ENCODE measurements around the gene GTF3C1.
"Not testable (repeated sequence)": the region's sequence is repeated elsewhere in the genome, so short reads cannot be mapped to it uniquely, and the experiment has no call there.

GTF3C1 gene

DNA sequence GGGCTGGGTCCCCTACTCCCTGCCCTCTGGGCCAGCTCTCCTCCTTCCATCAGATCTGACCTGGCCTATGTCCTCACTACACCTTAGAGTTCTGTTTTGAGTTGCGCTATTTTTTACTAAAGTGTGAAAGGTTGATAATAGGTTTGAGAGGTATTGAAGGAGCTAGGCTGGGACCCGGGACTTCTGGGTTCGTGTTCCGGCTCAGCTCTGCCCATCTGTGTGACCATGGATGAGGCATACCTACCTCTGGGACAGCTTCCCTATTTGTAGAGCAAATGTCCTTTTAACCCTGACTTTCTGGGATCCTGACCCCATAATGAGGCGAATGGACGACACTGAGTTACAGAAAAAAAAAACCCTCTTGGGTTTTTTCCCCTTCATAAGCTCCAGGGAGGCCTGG lies 111.8 kb downstream of the GTF3C1 start:
- no peak for DNase-seq

DNA sequence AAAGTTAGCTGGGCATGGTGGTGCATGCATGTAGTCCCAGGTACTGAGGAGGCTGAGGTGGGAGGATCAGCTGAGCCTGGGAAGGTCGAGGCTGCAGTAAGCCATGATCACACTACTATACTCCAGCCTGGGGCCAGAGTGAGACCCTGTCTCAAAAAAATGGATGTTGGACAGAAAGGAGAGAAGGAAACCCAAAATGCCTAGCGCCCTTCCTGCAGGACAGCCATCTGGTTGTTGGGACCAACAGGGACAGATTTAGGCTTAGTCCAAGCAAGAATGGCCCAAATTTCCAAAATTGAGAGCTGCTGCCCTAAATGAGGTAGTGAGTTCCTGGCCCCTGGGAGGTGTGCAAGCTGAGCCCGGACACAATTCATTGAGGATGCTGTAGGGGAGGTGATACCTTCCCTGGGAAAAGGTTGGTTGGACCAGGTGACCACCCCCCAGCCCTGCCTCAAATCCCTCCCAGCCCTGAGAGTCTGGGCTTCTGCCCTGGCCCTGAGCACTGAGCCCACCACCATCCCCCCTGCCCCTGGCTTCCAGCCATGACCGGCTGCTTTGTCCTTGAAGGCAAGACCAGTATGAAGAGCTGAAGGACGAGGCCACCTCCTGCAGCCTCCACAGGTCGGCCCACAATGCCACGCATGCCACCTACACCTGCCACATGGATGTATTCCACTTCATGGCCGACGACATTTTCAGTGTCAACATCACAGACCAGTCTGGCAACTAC lies 112.6 kb downstream of the GTF3C1 start:
- DNase-seq = no peak

DNA sequence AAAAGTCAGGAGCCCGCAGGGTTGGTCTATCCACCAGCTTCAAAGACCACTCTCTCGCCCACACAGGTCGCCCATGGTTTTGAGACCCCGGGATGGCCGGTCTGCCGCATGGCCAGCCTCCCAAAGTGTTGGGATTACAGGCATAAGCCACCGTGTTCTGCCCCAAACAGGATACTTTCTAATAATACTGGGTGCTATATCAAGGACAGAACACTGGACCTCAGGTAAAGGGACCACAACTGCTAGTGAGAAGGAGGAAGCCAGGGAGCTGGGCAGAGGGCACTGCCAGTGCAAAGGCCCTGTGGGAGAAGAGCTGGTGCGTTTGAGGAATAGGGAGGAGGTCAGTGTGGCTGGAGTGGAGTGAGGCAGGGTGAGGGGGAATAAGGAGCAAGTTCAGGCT lies 113.6 kb downstream of the GTF3C1 start:
- DNase-seq = no peak

DNA sequence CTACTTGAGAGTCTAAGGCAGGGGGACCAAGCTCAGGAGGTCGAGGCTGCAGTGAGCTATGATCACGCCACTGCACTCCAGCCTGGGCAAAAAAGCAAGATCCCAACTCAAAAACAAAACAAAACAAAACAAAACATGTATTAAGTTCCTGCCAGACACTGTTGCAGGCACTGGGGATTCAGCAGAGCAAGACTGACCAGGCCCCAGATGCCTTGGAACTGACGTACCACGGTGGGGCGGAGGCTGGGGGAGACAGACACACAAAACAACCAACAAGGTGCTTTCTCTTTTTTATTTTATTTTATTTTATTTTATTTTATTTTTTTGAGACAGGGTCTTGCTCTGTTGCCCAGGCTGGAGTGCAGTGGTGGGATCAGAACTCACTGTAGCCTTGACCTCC lies 114.6 kb downstream of the GTF3C1 start:
- DNase-seq = not testable (repeated sequence)

DNA sequence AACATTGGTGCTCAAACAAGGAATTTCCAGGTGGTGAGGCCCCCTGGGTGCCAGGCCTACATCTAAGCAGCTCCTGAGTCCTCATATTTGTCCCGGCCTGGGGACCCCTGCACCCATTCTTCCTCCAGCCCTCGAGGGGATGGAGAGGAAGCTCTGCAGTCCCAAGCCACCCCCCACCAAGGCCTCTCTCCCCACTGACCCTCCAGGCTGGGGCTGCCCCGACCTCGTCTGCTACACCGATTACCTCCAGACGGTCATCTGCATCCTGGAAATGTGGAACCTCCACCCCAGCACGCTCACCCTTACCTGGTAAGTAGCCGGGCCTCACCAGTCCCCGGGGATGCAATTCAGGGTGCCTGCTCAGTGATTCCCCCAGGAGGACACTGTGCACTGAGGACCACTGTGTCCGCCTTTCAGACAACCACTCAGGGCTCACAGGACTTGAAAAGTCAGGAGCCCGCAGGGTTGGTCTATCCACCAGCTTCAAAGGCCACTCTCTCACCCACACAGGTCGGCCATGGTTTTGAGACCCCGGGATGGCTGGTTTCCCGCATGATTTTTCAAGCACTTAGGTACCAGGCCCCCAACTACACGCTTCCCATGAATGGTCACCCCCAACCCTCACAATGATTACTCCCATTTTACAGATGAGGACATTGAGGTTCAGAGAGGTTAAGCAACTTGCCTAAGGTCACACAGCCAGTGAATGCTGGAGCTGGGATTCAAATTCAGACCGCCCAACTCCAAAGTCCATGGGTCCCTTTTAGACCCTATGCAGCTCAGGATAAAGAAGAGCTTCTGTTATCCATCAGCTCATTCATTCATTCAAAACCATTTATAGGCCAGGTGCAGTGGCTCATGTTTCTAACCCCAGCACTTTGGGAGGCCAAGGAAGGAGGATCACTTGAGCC lies 115.3 kb downstream of the GTF3C1 start:
- DNase-seq = no peak

DNA sequence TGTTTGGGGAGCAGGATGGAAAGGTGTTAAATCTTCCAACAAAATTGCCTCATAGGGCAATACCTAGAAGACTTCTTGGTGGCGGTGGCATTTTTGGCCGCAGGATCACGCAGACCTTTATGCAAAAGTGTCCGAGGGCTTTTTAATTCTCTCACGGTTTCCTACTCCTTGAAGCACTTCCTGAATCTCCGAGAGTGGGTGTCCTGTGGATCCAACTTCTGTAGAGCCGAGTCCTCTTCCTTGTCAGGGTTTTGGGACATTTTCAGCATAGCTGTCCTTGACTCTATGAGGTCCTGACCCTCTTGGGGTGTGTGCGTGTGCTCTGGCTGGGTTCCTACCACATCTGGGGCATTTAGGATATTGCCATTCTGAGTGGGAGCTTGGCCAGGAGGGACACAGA lies 116.1 kb downstream of the GTF3C1 start:
- DNase-seq = no peak

DNA sequence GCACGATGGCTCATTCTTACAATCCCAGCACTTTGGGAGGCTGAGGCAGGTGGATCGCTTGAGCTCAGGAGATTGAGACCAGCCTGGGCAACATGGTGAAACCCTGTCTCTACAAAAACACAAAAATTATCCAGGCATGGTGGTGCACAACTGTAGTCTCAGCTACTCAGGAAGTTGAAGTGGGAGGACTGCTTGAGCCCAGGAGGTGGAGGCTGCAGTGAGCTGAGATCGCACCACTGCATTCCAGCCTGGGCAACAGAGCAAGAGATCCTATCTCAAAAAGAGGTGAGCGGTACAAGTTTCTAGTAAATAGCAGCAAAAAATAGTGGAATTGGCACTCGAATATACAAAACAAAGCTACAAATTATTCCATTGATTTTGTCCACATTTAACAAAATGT lies 116.5 kb downstream of the GTF3C1 start:
- not testable (repeated sequence) for DNase-seq

DNA sequence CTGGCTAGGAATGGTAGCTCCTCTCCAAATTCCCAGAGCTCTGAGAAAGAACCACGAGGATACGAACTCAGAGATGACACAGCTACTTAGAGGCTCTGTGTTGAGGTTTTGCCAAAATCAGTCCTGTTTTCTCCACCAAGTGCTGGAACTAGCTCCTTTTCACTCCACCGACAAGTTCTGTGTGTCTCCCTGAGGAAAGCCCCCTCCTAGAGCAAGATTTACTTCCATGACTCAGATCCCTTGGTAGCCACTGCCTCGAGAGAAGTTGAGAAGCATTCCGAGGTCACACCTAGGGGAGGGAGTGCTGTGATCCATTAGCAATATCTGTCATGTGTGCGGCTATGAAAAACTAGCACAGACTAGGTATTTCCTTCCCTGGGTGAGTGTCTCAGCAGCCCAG lies 117.2 kb downstream of the GTF3C1 start:
- no peak for DNase-seq

DNA sequence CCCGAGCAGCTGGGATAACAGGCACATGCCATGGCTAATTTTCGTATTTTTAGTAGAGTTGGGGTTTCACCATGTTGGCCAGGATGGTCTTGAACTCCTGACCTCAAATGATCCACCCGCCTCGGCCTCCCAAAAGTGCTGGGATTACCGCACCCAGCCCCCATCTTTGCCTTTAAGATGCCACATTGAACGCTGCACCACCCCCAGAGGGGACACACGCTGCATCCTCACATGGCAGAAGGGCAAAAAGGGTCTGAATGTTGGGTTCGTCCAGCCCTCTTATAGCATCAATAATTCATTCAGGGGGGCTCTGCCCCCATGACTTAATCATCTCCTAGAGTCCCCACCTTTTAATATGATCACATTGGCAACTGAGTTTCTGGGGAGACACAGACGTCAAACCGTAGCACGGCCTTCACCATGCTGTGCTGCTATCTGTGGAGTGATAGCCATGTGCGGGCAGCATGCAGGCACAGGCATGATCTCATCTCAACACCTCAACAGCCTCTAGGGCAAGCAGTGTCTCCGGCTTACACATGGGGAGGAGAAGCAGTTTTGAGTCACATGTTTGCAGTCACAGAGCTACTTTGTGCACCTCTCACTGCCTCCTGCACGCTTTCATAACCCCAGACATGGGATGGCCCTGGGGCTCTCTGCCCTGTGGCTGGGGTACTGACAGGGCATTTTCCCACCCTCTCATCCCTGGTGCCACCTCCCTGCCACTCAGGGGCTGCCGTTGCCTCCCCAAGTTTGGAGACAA lies 117.8 kb downstream of the GTF3C1 start:
- DNase-seq = no peak

DNA sequence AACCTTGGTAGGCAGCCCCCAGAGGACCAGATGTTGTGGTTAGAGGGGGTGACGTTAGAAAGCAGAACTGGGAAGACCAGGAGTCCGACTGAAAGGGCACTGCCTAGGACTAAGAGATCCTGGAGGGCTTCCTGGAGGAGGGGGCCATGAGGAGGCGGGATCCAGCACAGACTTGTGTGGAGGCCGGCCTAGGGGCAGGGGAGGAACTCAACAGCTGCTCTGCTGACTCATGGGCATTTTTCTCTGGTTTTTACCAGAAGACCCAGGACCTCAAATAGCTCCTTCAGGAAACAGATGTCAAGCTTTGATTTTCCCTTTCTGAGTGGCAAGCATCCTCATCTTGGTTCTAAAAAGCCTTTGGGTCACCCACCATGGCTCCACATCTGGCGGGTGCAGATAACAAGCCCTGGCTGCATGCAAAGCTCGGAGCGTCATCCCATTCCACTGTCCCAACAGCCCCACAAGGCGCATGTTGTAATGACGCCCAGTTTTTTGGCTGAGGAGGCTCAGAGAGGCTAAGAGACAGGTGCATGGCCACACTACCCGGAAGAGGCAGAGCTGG lies 118.7 kb downstream of the GTF3C1 start:
- DNase-seq = peak; percentile 58 to 62

DNA sequence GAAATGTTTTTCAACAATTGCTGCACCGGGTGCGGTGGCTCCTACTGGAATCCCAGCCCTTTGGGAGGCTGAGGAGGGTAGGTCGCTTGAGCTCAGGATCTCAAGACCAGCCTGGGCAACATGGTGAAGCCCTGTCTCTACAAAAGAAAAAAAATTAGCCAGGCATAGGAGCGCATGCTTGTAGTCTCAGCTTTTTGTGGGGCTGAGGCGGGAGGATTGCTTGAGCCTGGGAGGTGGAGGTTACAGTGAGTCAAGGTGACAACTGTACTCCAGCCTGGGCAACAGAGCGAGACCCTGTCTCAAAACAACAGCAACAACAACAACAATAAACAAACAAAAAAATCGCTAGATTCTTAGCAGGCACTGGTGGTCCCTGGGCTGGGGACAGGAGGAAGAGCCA lies 119.2 kb downstream of the GTF3C1 start:
- DNase-seq = no peak

DNA sequence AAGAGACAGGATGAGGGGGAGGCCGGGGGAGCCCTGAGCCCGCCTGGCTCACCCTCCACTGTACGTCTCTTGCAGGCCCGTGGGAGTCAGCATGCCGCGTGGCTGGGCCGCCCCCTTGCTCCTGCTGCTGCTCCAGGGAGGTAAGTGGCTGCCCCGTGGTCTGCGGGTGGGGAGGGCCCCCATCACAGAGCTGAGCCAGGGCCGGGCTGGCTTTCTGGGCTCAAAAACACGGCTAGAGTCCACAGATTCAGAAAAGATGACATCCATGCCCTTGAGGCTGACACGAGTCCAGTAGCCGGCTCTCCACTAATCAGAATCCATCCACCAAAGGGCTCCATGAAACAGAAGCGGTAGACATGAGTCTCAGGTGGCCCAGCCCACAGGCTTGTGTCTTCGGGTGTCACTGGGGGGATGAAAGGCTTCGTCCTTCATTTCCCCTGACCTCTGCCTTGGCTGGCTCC lies 119.7 kb downstream of the GTF3C1 start:
- no peak for DNase-seq

DNA sequence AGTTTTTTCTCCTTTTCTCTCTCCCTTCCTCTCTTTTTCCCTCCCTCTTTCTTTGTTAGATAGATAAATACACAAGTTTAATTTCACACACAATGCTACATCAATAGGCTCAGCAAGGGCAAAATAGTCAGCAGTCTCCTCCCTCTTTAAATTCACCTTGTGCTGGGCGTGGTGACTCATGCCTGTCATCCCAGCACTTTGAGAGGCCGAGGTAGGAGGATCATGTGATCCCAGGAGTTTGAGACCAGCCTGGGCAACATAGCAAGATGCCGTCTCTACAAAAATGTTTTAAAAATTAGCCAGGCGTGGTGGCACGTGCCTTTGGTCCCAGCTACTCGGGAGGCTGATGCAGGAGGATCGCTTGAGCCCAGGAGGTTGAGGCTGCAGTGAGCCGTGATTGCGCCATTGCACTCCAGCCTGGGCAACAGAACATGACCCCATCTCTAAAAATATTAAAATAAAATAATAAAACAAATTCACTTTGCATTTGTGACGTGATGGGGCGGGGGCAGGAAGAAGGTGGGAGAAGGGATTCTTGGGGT lies 120.3 kb downstream of the GTF3C1 start:
- DNase-seq = no peak

DNA sequence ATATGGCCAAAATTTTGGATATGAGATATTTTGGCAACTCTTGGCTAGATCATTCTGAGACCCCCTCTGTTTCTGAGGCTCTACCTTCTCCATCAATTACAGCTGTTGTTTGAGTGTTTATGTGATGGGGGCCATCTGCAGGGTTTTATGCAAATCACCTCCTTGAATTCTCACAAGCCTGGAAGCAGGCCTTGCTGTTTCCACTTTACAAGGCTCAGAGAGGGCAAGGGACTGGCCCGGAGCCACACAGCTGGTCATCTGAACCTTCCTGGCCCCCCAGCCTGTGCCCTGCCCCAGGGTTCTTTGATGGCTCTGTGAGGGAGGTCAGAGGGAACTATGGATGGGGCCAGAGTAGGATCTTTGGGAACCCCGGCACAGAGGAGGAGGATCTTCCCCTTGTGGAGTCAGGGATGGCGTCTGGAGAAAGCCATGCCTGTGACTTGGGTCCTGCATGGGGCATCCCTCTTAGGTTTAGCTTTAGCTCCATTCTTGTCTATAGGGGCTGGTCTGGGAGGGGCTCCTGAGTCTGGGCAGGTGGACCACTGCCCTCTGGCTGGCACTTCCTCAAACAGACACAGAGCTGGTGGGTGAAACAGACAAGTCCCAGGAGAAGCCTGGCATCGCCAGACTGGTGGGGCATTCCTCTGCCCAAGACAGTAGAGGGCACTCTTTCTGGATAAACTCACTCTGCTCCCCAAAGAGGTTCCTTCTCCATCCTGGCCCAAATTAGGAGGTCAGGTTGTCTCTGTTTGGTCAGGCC lies 121.5 kb downstream of the GTF3C1 start:
- DNase-seq = peak in 1 of 2 experiments; percentile 12

DNA sequence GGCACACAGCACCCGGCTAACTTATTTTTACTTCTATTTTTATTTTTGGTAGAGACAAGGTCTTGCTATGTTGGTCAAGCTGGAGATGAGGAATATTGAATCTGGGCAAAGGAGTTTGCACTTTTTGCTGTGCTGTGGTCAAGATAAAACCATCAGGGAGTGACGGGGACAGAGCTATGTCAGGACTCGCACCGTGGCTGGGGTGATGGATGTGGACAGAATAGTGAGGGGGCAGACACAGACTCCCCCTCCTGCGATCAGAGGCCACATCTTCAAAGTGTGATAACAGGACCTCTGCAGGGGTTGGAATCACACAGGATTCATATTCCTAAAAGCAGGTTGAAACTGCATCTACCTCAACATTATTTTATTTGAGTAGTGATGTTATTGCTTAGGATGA lies 122.2 kb downstream of the GTF3C1 start:
- no peak for DNase-seq

DNA sequence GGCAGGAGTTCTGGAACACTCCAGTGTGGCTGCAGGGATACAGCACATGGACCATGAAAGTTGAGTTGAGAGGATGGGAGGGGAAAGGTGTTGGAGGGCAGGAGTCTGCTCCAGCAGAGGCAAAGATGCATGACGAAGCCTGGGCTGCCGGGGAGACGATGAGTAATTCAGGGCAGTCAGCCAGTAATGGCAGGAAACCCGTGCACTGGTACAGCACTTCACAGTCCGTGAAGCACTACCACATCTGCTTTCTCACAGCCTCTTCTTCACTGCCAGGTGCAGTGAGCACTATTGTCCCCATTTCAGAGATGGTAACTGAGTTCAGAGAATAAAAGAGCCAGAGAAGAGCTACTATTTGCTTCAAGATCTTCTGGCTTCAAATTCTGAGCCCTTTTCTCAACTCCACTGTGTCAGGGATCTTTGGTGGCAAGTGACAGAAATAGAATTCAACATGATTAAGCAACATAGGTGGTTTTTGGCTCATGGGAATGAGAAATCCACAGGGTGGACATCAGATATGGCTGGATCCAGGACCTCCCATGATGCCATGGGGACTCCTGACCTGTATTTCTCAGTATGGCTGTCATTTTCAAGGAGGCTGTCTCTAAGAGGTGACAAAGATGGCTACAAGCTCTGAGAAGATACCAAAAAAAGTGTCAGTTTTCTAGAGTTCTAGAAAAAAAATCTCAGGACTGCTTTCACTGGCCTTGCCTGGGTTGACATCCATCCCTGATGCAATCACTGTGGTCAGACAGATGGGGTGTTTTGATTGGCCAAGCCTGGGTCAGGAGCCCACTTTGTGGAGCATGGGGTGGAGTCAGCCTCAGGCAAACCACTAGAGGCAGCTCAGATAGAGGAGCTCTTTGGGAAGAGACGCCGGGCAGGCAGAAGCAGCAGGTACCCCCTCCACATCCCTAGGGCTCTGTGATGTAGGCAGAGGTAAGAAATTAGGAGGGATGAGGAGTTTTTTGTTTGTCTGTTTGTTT lies 123.0 kb downstream of the GTF3C1 start:
- DNase-seq = peak; percentile 52 to 64

DNA sequence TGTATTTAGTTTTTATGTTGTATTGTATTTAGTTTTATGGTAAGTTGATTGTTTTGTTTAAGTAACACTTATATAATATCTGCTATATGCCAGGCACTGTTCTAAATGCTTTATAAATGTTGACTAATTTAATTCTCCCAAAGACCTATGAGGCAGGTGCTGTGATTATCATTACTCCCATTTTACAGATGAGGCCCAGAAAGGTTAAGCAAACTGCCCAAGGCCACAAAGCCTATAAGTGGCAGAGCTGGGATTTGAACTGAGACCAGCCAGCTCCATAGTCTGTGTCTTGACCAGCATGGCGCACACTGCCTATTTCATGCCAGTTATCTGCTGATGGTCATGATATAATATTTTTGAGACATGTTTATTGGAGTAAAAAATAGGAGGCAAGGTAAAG lies 123.8 kb downstream of the GTF3C1 start:
- no peak for DNase-seq

DNA sequence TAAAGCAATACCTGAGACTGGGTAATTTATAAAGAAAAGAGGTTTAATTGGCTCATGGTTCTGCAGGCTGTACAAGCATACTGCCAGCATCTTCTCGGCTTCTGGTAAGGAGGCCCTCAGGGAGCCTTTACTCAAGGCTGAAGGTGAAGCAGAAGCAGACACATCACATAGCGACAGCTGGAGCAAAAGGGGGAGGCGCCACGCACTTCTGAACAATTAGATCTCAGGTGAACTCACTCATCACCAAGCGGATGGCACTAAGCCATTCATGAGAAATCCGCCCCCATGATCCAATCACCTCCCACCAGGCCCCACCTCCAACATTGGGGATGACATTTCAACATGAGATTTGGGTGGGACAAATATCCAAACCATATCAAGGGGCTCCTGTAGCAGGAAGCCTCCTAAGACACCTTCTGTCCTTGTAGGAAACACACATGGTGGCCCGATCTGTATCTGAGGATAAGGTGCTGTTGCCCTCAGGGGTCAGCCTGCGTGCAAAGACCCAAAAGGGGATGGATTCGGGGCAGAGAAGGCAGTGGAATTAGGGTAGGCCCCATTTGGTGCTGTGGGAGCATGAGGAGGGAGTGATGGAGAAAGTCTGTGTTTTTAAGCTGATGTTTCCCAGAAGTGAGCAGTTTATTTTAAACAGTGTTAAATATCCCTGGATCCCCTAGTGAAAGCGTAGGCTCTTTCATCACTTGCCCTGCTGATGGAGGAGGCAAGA lies 124.8 kb downstream of the GTF3C1 start:
- DNase-seq = no peak

DNA sequence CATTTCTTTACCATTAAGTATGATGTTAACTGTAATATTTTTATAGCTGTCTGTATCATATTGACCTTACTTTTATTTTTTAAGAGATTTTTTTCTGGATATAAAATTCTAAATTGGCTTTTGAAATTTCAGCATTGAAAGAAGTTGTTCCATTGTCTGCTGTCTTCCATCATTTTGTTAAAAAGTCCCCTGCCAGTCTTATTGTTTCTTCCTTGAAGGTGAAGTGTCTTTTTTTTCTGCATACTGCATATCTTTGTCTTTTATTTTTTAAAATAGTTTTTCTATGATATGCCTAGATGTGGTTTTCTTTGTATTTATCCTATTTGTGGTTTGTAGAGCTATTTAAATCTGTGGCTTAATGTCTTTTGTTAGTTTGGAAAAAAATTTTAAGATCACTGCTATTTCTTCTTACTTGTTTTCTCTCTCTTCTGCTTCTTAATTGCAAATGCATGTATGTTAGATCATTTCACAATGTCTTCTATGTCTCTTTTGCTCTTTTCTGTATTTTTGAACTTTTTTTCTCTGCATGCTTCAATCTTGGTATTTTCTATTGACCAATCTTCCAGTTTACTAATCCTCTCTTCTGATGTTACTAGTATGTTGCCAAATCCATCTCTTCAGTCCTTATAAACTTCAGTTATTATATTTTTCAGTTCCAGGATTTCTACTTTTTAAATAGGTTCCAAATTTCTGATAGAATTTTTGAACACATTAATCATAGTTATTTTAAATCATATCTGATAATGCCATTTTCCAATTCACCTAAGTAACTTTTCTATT lies 127.6 kb downstream of the GTF3C1 start:
- peak in 1 of 2 experiments; percentile 14 for DNase-seq
